Activated CD4-positive, CD25-positive, alpha-beta regulatory T cell treated with anti-CD3 and anti-CD28 coated beads, Interleukin-2, amount 50 U/mL, for 16 hours (primary cell): Measurements from ENCODE around the gene APOL6.
"Not testable (repeated sequence)": the region's sequence is repeated elsewhere in the genome, so short reads cannot be mapped to it uniquely, and the experiment has no call there.

ENCODE experiments used
- DNase-seq: peaks from one replicate; pipeline ENCODE4 v3.0.0-alpha.2; 2020; ENCODE audit warnings: low read depth, low spot score

Gene APOL6

DNA sequence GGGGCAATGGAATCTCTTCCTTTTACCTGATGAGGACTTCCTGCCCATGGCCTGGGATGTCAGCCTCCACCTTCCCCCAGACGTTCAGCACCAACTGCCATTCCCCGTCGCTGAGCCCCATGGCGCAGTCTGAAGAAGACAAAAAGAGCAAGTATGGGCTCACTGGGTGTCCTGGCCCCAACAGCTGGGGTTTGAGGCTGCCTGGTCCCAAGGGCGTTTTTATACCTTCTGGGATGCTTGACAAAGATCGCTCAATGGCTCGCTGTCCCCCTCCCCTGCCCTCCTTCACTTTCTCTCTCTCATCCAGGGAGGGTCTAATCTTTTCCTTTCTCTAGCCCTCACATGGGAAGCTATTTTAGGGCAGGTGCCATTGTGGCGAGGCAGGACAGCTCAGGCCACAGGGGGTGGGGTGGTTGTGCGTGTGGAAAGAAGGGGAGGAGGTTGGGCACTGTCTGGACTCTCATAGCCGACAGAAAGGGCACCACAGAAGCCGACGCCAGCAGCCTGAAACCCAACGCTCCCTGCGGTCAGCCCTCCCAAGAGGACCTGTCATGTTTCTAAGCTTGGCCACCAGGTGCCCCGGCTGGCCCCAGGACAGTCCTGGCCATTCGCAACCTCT is 31.0 kb upstream of the APOL6 start, which contains the start of gene MB:
Gene MB, minus strand, starts transcription at position 193 of the 619 bp plus-strand sequence. Its CDS starts 72 bp downstream, at position 121.
- no peak for DNase-seq

DNA sequence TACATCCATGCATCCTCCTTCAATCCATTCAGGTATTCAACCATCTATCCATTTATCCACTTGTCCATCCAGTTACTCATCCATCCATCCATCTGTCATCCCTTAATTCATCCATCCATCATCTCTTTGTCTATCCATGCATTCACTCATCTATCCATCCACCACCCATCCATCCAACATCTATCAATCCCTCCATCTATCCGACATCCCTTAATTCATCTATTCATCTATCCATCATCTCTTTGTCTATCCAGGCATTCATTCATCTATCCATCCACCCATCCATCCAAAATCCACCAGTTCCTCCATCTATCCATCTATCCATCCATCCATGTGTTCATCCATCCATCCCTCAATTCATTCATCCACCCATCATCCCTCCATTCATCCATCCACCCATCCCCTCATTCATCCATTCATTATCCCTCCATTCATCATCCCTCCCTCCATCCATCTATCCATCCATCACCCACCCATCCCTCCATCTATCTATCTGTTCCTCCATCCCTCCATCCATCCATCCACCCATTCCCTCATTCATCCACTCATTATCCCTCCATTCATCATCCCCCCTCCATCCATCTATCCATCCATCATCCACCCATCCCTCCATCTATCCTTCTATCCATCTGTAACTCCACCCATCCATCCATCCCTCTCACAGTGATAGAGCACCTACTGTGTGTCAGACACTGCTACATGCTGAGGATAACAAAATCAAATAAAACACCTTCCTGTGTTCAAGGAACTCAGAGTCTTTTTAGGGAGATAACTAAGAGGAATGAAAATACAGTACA is 29.6 kb upstream of the APOL6 start:
- DNase-seq = no peak

DNA sequence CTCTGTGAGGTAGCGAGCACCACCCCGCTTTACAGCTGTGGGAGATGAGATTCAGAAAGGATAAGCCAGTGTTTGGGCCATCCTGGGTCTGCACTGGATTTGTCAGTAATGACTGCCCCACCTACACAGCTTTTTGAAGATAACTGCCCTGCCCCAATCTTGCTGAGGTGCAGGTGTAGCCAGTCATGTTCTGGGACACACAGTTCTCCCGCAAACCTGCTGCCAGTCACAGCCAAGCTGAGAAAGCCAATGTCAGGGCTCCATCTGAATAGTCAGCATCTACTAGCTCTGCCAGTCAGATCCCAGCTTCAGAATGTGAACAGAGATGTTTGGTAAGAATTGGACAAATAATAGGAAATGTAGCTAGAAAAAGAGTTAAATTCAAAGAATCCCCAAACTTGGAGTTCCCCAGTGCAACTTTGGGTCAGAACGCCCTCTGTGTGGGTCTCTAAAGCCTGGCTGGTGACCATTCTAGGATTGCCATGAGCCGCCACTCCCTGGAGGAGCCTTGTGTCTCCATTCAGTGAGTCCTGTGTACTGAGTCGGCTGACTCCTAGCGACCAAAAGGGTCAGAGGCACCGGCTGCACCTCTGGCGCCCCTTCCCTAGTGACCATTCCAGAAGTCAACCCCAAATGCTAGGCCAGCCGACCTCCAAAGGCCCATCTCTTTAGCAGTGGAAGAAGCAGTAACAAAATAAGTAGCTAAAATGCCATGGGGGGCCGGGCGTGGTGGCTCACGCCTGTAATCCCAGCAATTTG is 28.7 kb upstream of the APOL6 start:
- DNase-seq = no peak

DNA sequence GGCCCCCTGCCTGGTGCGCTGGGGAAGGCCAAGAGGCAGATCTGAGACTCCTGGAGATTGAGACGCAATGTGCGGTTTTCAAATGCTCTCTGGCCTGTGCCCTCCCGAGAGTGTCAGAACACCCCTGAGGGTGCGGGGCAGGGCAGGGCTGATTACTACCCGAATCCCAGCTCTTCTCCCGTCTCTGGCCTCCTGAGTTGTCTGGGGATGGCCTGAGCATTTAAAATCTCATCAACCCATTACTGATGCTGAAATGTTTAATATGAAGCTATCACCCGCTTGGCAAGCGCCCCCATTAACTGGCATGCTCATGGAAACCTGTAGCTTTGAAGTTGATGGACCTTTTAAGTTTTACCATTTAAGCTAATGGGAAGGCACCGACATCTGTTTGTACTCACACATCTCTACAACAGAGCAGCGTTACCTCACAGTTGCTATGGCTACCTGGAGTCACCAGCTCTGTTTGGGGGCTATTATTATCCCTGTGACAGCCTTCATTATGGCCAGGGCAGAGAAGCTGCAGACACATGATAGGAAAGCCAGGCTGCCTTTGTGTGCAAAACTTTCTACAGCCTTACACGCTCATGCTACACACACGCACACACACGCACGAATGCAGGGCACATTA is 27.5 kb upstream of the APOL6 start:
- DNase-seq = no peak

DNA sequence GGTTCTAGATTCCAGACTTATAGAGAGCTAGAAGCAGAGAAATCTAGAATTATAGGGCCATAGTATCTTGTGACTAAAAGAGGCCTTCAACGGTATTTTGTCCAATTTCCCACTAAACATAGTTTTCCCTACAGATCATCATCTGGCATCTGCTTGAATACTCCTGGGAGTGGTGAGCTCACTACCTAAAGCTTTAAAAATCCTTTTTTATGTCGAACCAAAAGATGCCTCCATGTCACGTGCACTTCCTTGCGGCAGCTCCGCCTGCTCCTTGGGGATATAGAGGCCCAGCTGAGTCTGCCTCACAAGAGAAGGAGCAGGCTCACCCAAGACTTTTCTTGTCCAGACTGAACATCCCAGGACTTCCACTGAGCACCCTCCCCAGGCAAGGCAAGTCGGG is 26.8 kb upstream of the APOL6 start:
- no peak for DNase-seq

DNA sequence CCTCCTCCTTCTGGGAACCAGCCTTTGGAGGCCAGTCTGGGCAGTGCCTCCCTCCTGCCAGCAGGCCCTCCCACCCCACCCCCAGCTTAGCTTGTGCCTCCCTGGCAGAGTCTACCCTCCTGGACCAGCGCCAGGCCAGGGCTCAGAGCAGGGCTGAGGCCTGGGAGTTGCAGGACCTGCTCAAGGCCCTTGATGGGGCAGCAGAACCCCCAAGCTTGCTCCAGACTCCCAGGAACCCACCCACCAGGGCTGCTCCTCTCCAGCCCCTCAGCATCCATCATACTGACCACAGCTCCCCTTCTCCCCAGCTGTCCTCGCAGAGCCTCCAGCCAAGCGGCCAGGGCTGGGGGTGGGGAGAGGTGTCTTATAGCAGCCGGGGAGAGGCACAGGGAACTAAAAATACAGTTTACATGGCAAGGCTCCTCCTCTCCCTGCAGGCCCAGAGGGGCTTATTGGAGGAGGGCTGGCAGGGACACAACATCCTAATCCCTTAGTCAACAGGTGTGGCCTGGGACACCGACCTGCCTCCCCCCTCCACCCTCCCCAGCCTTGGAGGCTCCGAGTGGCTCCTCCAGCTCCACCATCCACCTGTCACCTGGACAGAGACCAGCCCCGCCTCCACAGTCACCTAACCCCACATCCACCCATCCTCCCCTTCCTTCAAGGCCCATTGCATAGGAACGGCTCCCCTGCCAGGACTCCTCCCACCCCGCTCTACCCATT is 25.9 kb upstream of the APOL6 start:
- no peak for DNase-seq

DNA sequence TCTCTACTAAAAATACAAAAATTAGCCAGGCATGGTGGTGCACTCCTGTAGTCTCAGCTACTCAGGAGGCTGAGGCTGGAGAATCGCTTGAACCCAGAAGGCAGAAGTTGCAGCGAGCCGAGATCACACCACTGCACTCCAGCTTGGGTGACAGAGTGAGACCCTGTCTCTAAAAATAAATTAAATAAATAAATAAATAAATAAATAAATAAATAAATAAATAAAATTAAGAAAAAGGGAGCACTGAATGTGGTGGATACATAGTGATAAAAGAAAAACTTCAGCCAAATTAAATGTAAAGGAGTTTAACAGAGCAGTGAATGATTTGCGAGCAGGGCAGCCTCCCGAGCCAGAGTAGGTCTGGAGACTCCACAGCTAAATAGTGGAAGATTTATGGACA is 24.4 kb upstream of the APOL6 start:
- DNase-seq = not testable (repeated sequence)

DNA sequence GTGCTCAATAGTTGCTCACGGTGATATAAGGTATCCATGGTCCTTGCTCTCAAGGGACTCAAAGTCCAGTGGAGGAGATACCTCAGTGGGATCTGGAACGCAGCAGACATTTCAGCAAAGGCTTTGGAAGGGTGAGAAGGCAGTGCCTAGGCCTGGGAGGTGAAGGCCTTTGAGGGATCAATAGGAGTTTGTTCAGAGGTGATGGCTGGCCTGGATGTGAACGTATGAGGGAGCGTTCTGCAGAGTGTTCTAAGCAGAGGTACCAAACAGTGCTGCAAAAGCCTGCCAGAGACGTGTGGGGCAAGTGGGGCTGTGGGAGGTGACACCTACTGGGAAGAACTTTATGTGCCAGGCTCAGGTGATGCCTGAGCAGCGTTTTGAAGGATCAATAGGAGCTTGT is 23.7 kb upstream of the APOL6 start:
- DNase-seq = no peak

DNA sequence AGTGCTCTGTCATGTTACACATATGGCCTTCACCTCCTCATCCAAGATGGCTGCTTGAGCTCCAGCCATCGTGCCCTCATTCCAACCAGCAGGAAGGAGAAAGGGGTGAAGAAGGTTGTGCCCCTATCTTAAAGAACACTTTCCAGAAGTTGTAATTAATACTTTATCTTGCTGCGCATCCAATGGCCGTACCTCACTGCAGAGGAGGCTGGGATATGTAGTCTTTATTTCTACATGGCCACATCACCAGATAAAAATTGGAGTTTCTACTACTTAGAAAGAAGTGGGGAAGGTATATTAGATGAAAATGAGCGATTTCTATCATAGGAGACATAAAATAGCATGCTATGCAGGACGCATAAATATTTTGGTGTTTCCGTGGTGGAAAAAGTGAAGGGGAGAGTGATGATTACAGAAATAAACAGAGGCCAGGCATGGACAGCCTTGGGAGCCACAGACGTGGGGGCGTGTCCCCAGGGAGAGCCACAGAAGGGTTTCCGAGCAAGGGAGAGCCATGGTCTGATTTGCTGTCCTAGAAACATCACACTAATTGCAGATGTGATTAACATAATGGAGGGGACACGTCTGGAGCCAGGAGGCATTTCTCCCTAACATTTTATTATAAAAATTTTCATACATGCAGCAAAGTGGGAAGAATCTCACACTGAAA is 22.3 kb upstream of the APOL6 start:
- DNase-seq = no peak

DNA sequence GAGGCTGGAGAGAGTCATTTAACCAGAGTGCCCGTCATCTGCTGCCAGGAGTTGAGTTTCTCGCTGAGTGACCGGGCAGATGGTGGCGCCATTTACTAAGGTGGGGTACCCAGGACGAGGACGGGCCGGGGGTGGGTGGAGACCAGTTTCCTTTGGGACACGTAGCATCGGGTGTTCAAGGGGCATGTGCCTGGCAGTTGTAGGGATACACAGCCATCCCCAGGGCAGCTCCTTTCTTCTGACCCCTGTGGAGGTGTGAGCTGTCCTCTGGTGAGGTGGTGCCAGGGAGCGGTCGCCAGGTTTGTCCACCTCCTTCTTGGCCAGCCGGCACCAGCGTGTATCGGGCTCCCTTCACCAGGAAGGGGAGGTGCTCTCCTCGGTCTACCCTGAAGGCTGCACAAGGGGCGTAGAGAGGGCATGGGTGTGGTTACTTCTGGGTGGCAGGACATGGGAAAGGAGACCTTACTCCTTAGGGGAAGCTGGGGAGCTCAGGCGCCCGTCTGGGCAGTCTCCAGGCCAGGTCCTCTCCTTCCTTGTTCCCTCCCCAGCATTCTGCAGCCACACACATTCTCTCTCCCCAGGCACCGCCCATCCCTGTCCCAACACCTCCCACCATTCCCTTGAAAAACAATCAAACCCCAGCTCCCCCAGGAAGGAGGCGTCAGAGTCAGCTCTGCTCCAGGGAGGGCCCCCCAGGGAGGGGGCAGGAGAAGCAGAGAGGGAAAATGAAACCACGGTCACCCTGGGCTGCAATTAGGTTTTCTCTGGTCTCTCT is 20.8 kb upstream of the APOL6 start:
- DNase-seq = no peak

DNA sequence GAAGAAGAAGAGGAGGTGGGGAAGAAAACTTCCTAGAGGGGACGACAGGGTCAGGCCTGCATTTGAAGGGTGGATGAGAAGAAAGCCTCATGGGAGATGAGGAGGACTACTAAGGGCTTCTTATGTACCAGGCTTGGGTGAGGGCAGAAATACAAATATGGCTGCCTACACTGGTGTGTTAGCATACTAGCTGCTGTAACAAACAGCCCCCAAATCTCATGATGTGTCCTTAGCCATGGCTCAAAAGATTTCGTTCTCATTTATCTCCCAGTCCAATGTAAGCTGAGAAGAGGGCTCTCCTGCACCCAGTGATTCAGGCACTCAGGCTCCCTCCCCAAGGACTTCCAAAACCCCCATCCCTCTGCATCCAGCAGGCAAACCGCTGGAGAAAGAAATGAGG is 19.5 kb upstream of the APOL6 start:
- DNase-seq = no peak

DNA sequence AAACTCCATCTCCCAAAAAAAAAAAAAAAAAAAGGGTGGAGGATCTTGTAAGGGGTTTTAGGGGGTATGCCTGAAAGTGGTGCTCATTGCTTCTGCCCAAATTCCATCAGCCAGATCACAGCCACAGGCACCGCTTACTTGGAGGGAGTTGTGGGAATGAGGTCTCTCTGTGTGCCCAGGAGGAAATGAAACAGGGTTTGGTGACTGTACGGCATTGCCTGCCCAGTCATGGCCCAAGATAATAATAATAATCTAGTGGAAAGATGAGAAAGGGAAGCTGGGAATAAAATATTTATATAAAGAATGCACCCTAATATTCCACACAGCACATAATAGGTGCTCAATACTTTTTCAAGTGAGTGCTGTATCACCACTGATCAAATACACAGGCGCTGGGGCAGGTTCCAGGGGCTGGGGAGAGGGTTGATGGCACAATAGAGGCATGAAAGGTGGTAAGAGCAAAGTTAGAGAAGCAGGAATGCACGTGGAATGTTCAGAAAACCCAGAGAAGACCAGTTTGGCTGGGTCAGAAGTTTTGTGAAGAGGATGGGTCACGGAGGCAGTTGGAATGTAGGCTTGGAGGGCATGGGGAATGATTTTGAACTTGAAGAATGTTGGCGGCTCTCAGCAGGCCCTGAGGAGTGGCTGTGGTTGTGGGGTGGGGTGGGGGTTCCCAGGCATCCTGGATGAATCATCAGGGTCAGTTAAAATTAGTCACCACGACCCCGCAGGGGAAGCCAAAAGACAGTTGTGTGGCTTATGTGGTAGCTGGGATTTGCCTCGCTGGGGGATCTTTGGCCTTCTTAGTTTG is 18.6 kb upstream of the APOL6 start:
- no peak for DNase-seq

DNA sequence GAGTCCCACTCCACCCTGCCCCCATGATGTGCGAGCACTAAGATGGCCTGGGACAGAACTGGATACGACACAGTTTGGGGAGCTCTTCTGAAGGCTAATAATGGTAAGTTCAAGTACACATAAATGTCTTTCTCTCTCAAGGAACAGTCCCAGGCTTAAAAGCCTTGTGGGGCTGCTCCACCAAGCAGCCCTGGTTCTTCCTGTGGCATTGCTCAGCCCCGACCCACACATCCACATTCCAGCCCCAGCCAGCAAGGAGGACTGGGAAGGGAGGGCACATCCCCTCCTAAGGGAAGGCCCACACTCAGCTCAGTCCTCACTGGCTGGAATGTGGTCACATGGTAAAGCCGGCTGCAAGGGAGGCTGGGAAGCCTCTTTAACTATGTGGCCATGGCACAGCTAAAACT is 17.9 kb upstream of the APOL6 start:
- DNase-seq = no peak

DNA sequence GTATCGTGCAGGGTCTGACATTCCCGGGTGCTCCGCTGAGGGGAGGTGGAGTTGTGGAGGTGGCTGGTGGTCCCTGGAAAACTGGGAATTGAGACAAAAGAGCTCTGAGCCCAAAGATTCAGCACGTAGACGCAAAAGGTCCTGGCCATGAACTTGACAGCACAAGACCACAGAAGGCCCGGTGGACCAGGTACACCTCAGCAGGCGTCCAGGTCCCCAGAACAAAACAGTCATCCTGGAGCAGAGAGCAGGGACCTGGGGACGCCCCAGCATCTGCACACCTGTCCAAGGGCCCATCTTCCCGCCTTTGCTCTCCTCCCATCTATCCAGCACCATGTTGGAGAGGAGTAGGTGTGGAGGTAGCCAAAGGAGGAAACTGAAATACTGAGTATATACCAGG is 17.4 kb upstream of the APOL6 start:
- no peak for DNase-seq

DNA sequence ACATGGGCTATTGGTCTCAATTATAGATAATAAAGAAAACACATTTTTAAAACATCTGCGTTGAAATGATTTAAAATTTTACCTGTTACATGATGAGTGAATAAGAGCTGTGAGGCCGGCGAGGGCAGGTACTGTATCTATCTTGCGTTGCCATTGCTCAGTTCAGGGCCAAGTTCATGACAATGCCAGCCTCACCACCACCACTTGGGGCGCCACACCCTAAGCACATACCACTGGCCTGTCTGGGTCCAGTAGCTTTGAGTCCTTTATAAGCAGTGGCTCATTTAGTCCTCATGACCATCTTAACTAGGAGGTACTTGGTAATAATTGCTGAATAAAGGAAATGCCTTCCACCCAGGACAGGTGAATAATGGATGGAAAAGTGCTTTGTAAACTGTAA is 16.6 kb upstream of the APOL6 start:
- DNase-seq = no peak

DNA sequence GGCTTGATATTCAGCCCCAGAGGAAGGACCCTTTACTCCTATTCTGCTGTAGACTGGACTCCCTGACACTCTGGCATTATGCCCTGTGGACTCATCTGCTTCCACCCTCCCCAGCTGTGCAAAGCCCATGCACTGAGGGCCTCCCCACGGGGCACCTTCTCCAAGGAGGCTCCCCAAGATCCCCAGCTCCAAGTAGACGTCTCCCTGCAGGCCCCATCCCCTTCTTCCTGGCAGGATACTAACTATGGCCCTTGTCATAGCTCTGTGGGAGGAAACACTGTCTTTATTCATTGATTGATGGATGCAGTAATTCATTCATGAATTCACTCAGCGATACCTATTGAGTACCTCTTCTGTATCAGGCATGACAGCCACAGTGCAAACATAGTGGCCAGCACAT is 15.3 kb upstream of the APOL6 start:
- no peak for DNase-seq

DNA sequence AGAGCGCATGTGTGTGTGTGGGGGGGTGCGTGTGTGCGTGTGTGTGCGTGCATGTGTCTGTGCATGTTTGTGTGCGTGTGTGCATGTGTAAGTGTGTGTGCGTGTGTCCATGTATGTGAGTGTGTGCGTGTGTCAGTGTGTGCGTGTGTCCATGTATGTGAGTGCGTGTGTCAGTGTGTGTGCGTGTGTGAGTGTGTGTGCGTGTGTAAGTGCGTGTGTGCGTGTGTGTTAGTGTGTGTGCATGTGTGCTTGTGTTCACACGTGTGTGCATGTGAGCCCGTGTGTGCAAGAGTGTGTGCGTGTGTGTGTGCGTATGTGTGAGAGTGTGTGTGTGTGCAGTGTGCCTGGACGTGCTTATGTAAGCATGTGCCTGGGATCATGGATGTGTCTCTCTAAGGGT is 14.7 kb upstream of the APOL6 start:
- no peak for DNase-seq

DNA sequence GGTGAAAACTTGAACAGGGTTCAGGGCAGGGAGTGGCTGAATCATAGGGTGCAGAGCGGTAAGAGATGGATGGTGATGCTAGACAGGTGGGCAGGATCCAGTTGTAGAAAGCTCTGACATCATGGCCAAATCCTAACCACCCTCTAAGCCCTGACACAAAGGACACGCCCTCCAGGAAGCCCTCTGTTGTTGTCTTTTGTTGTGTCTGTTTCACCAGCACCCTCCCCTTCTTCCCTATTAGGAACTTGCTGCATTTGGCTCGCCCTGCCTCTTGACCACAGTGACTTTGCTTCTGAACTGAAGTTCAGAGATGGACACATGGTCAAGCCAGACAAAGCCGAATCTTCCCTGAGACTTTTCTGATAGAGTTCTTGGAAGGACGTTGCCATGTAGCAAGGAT is 14.2 kb upstream of the APOL6 start:
- no peak for DNase-seq

DNA sequence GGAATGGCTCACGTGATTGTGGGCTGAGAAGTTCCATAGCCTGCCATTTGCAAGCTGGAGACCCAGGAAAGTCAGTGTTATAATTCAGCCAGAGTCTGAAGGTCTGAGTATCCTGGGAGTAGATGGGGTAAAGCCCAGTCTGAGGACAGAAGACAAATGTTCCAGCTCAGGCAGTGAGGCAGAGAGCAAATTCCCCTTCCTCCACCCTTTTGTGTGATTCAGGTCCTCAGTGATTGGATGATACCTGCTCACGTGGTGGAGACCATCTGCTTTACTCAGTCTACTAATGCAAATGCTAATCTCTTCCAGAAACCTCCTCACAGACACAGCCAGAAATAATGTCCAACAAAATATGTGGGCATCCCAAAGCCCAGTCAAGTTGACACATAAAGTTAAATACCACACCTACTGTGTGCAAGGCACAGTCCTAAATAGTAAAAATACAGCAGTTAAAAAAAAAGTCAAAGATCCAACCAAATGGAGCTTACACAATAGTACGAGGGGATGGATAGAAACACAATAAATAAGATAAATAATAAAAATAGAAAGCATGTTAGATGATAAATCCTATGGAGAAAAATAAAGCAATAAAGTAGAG is 13.2 kb upstream of the APOL6 start:
- no peak for DNase-seq
